H9 (cell line): ENCODE results near the gene E2F1. TPM values are rescaled to one million over a fixed set of nuclear protein-coding genes. Genes with fewer than 3 reads are reported as not detected.

Source experiments
- DNase-seq: peaks from one replicate; pipeline ENCODE4 v3.0.0-alpha.2; 2017
- H2AFZ ChIP-seq: one replicate; pipeline ENCODE4 v1.6.1; 2013; ENCODE audit warnings: mild to moderate bottlenecking, low read length, control low read depth, moderate library complexity
- H2AK5ac ChIP-seq: 2 replicates; pipeline ENCODE4 v1.6.1; 2013; ENCODE audit warnings: low read length, control low read depth, mixed read lengths; ENCODE audit not compliant: insufficient read length
- H2BK120ac ChIP-seq: one replicate; pipeline ENCODE4 v1.6.1; 2013; ENCODE audit warnings: low read depth, mild to moderate bottlenecking, low read length, control low read depth, inconsistent platforms; ENCODE audit not compliant: poor library complexity, severe bottlenecking
- H2BK12ac ChIP-seq: 2 replicates; pipeline ENCODE4 v1.6.1; 2013; ENCODE audit warnings: low read length, control low read depth, mixed read lengths, low read depth; ENCODE audit not compliant: insufficient read length
- H2BK15ac ChIP-seq: 2 replicates; pipeline ENCODE4 v1.6.1; 2013; ENCODE audit warnings: low read depth, low read length, control low read depth
- H2BK20ac ChIP-seq: one replicate; pipeline ENCODE4 v1.6.1; 2013; ENCODE audit warnings: low read depth, mild to moderate bottlenecking, low read length, control low read depth, inconsistent platforms; ENCODE audit not compliant: poor library complexity, severe bottlenecking
- H2BK5ac ChIP-seq: 2 replicates; pipeline ENCODE4 v1.6.1; 2013; ENCODE audit warnings: low read length, control low read depth, mixed read lengths; ENCODE audit not compliant: insufficient read length
- H3K14ac ChIP-seq: 2 replicates; pipeline ENCODE4 v1.6.1; 2013; ENCODE audit warnings: low read length, control low read depth; ENCODE audit not compliant: insufficient read depth
- H3K18ac ChIP-seq: 2 replicates; pipeline ENCODE4 v1.6.1; 2013; ENCODE audit warnings: low read depth, mild to moderate bottlenecking, mixed read lengths, low read length, control low read depth; ENCODE audit not compliant: insufficient read length
- H3K23ac ChIP-seq: 2 replicates; pipeline ENCODE4 v1.6.1; 2013; ENCODE audit warnings: low read length, control low read depth, mixed read lengths, low read depth; ENCODE audit not compliant: insufficient read length
- H3K23me2 ChIP-seq: 2 replicates; pipeline ENCODE4 v1.6.1; 2013; ENCODE audit warnings: low read depth, mild to moderate bottlenecking, mixed read lengths, low read length, control low read depth; ENCODE audit not compliant: insufficient read length, poor library complexity, severe bottlenecking
- H3K27ac ChIP-seq: 2 replicates; pipeline ENCODE4 v1.5.1; 2013; ENCODE audit warnings: low read length, control low read depth, mixed read lengths, low read depth; ENCODE audit not compliant: insufficient read length
- H3K27me3 ChIP-seq: 2 replicates; pipeline ENCODE4 v1.6.1; 2013; ENCODE audit warnings: low read length, control low read depth, inconsistent platforms; ENCODE audit not compliant: insufficient read depth
- H3K4ac ChIP-seq: 2 replicates; pipeline ENCODE4 v1.6.1; 2013; ENCODE audit warnings: low read depth, mild to moderate bottlenecking, control low read depth, inconsistent platforms, low read length, moderate library complexity
- H3K4me1 ChIP-seq: 2 replicates; pipeline ENCODE4 v1.6.1; 2013; ENCODE audit warnings: low read length, control low read depth, inconsistent platforms; ENCODE audit not compliant: insufficient read depth
- H3K4me2 ChIP-seq: 2 replicates; pipeline ENCODE4 v1.6.1; 2013; ENCODE audit warnings: low read length, control low read depth, mixed read lengths; ENCODE audit not compliant: insufficient read length, insufficient read depth
- H3K56ac ChIP-seq: 2 replicates; pipeline ENCODE4 v1.6.1; 2013; ENCODE audit warnings: low read depth, mild to moderate bottlenecking, mixed read lengths, low read length, control low read depth; ENCODE audit not compliant: insufficient read length
- H3K79me1 ChIP-seq: 2 replicates; pipeline ENCODE4 v1.6.1; 2013; ENCODE audit warnings: low read depth, mild to moderate bottlenecking, moderate library complexity, low read length, control low read depth, inconsistent platforms; ENCODE audit not compliant: insufficient read depth, poor library complexity, severe bottlenecking
- H3K79me2 ChIP-seq: 2 replicates; pipeline ENCODE4 v1.6.1; 2013; ENCODE audit warnings: low read length, control low read depth, inconsistent platforms; ENCODE audit not compliant: insufficient read depth
- H3K9ac ChIP-seq: 2 replicates; pipeline ENCODE4 v1.6.1; 2013; ENCODE audit warnings: low read length, control low read depth, mixed read lengths; ENCODE audit not compliant: insufficient read length; ENCODE audit errors: extremely low read depth
- H3K9me3 ChIP-seq: one replicate; pipeline ENCODE4 v1.6.1; 2013; ENCODE audit warnings: low read depth, low read length, inconsistent platforms; ENCODE audit not compliant: control insufficient read depth
- H3T11ph ChIP-seq: one replicate; pipeline ENCODE4 v1.6.1; 2013; ENCODE audit warnings: mild to moderate bottlenecking, low read length, control low read depth, inconsistent platforms
- H4K20me1 ChIP-seq: one replicate; pipeline ENCODE4 v1.6.1; 2013; ENCODE audit not compliant: control insufficient read depth, insufficient read length, insufficient read depth
- H4K5ac ChIP-seq: 2 replicates; pipeline ENCODE4 v1.6.1; 2013; ENCODE audit warnings: low read depth, mild to moderate bottlenecking, mixed read lengths, low read length, control low read depth; ENCODE audit not compliant: insufficient read length
- H4K8ac ChIP-seq: replicated peaks from 2 replicates; pipeline ENCODE4 v1.6.1; 2013; ENCODE audit warnings: low read length, control low read depth, mixed read lengths, low read depth; ENCODE audit not compliant: insufficient read length
- H4K91ac ChIP-seq: 2 replicates; pipeline ENCODE4 v1.6.1; 2013; ENCODE audit warnings: low read depth, mild to moderate bottlenecking, moderate library complexity, mixed read lengths, low read length, control low read depth; ENCODE audit not compliant: insufficient read length
- H3K27ac Mint-ChIP-seq, 3 experiments: 2 replicates in 2 of 3; 3 replicates in 1 of 3; pipeline ENCODE4 v1.8.0; 2020 to 2021; ENCODE audit warnings: mixed read lengths in 3 of 3, mild to moderate bottlenecking in 1 of 3, moderate library complexity in 1 of 3
- H3K27me3 Mint-ChIP-seq: 2 replicates; pipeline ENCODE4 v1.8.0; 2021; ENCODE audit warnings: low read depth, mild to moderate bottlenecking, moderate library complexity, mixed read lengths
- H3K36me3 Mint-ChIP-seq, 3 experiments: 2 replicates in 2 of 3; 3 replicates in 1 of 3; pipeline ENCODE4 v1.8.0; 2020 to 2021; ENCODE audit warnings: low read depth in 3 of 3, mixed read lengths in 3 of 3; ENCODE audit not compliant: insufficient read depth in 1 of 3
- H3K4me1 Mint-ChIP-seq, 2 experiments: 2 replicates each; pipeline ENCODE4 v1.8.0; 2020; ENCODE audit warnings: mixed read lengths in 2 of 2
- H3K4me3 Mint-ChIP-seq, 2 experiments: 2 replicates in 1 of 2; 3 replicates in 1 of 2; pipeline ENCODE4 v1.8.0; 2020 to 2021; ENCODE audit warnings: mild to moderate bottlenecking in 2 of 2, mixed read lengths in 2 of 2, moderate library complexity in 1 of 2
- H3K9me3 Mint-ChIP-seq, 2 experiments: 2 replicates in 1 of 2; 3 replicates in 1 of 2; pipeline ENCODE4 v1.8.0; 2020; ENCODE audit warnings: mild to moderate bottlenecking in 2 of 2, mixed read lengths in 2 of 2, moderate library complexity in 1 of 2
- WGBS: extraction: QIAGEN DNeasy Blood & Tissue Kit; methylation state at CpG from one replicate; pipeline ENCODE4 v1.1.7; 2013; ENCODE audit warnings: missing lambda C conversion rate, low lambda C conversion rate, mixed read lengths; ENCODE audit not compliant: insufficient read length; ENCODE audit errors: extremely low coverage; 5-methylcytosine and 5-hydroxymethylcytosine counted together
- total RNA-seq: library from RNA; stranded (reverse); gene quantifications from 2 replicates; pipeline ENCODE4 v1.2.1, GENCODE V29; 2021
- TF ChIP-seq, protein P1 (sequence below): fragments of 200-600 bp; sonication (generic); conservative IDR thresholded peaks from 3 replicates; pipeline ENCODE4 v1.8.0; 2021; ENCODE audit warnings: antibody characterized with exemption, mild to moderate bottlenecking

E2F1 gene
- total RNA-seq, 1 experiment from 2014 or later, result 58.7 TPM

- H4K5ac ChIP-seq, result no peak overlapping the region
- H4K91ac ChIP-seq, result no peak overlapping the region
- no peak overlapping the region for H2BK12ac ChIP-seq
- WGBS, result no CpG with 5 or more reads among the region's 4 CpGs
- no peak overlapping the region for H2BK20ac ChIP-seq
- H3K18ac ChIP-seq, result no peak overlapping the region
- no peak overlapping the region for H3T11ph ChIP-seq
- H3K27ac ChIP-seq, result no peak overlapping the region
- no peak overlapping the region for H2BK15ac ChIP-seq
- no peaks in the 10 kb centered on the region for H3K4me1 ChIP-seq
- no peak overlapping the region for H2BK120ac ChIP-seq
- no peak overlapping the region for H2AFZ ChIP-seq
- no peaks in the 10 kb centered on the region for H3K9me3 ChIP-seq
- no peaks in the 10 kb centered on the region for H3K79me2 ChIP-seq
- H3K9ac ChIP-seq, result no peak overlapping the region
- no peaks in the 10 kb centered on the region for H3K79me1 ChIP-seq
- no peak overlapping the region for H2BK5ac ChIP-seq
- H3K4ac ChIP-seq, result no peak overlapping the region
- H2AK5ac ChIP-seq, result no peak overlapping the region
- Mint-ChIP-seq H3K36me3 (peaks cover 0 to 35% (median 4%) of the 10 kb centered on the region in 3 experiments; a peak in 5 of 7 replicates), H3K9me3 (no peaks in the 10 kb centered on the region; a peak in 1 of 5 replicates), H3K4me3 (no peak overlapping the region), H3K4me1 (peaks cover 23 to 25% of the 10 kb centered on the region in 2 experiments), H3K27me3 (no peaks in the 10 kb centered on the region), H3K27ac (no peak overlapping the region; a peak in 1 of 7 replicates)
- no peak overlapping the region for H3K4me2 ChIP-seq
- H3K23ac ChIP-seq, result no peak overlapping the region
- H4K20me1 ChIP-seq, result no peaks in the 10 kb centered on the region
- no peak for DNase-seq
- TF ChIP-seq, protein P1, sequence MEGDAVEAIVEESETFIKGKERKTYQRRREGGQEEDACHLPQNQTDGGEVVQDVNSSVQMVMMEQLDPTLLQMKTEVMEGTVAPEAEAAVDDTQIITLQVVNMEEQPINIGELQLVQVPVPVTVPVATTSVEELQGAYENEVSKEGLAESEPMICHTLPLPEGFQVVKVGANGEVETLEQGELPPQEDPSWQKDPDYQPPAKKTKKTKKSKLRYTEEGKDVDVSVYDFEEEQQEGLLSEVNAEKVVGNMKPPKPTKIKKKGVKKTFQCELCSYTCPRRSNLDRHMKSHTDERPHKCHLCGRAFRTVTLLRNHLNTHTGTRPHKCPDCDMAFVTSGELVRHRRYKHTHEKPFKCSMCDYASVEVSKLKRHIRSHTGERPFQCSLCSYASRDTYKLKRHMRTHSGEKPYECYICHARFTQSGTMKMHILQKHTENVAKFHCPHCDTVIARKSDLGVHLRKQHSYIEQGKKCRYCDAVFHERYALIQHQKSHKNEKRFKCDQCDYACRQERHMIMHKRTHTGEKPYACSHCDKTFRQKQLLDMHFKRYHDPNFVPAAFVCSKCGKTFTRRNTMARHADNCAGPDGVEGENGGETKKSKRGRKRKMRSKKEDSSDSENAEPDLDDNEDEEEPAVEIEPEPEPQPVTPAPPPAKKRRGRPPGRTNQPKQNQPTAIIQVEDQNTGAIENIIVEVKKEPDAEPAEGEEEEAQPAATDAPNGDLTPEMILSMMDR, result no peak
- no peak overlapping the region for H3K14ac ChIP-seq
- no peaks in the 10 kb centered on the region for H3K27me3 ChIP-seq
- H3K23me2 ChIP-seq, result no peaks in the 10 kb centered on the region
- H4K8ac ChIP-seq, result no peak overlapping the region
- H3K56ac ChIP-seq, result no peak overlapping the region
Measured at GRCh38 chr20:33655164-33655563, 31.0 kb downstream of the E2F1 start.
